Endothelial cell (in vitro differentiated cells): ENCODE measurements around the gene COX14. TPM values are rescaled to one million over a fixed set of nuclear protein-coding genes. Genes with fewer than 3 reads are reported as not detected.

ENCODE experiments used
- DNase-seq: peaks from one replicate; pipeline ENCODE4 v3.0.0; 2021; ENCODE audit warnings: low spot score
- H3K27ac Mint-ChIP-seq: one replicate; pipeline ENCODE4 v1.8.0; 2021; ENCODE audit warnings: mixed read lengths, inconsistent platforms; ENCODE audit not compliant: unreplicated experiment
- H3K27me3 Mint-ChIP-seq: one replicate; pipeline ENCODE4 v1.8.0; 2021; ENCODE audit warnings: mild to moderate bottlenecking, moderate library complexity, mixed read lengths, inconsistent platforms; ENCODE audit not compliant: unreplicated experiment
- H3K36me3 Mint-ChIP-seq: one replicate; pipeline ENCODE4 v1.8.0; 2021; ENCODE audit warnings: mild to moderate bottlenecking, low read depth, mixed read lengths, inconsistent platforms; ENCODE audit not compliant: unreplicated experiment
- H3K4me1 Mint-ChIP-seq: one replicate; pipeline ENCODE4 v1.8.0; 2021; ENCODE audit warnings: mild to moderate bottlenecking, mixed read lengths, inconsistent platforms; ENCODE audit not compliant: unreplicated experiment
- H3K4me3 Mint-ChIP-seq: one replicate; pipeline ENCODE4 v1.8.0; 2021; ENCODE audit warnings: mild to moderate bottlenecking, mixed read lengths, inconsistent platforms; ENCODE audit not compliant: unreplicated experiment
- H3K9me3 Mint-ChIP-seq: one replicate; pipeline ENCODE4 v1.8.0; 2021; ENCODE audit warnings: mixed read lengths, inconsistent platforms; ENCODE audit not compliant: unreplicated experiment
- CTCF ChIP-seq: fragments of 200-600 bp; sonication (generic); IDR thresholded peaks from one replicate; pipeline ENCODE4 v1.5.0; 2021; ENCODE audit warnings: antibody characterized with exemption; ENCODE audit not compliant: unreplicated experiment
- total RNA-seq: library from RNA; stranded (reverse); fragmentation: NEBNext Ultra II Directional; extraction: Animal tissue kit (Norgen Biotek cat#: 25700); gene quantifications from one replicate; pipeline ENCODE4 v1.2.1, GENCODE V29; 2021; ENCODE audit not compliant: unreplicated experiment

Gene COX14
- total RNA-seq, 1 donor from 2014 or later, result 36.4 TPM

GRCh38 chr12:50073712-50074111 lies 38.3 kb upstream of the COX14 start:
- Mint-ChIP-seq H3K4me3 (no peak overlapping the region), H3K27me3 (peaks cover 10% of the 10 kb centered on the region), H3K9me3 (no peaks in the 10 kb centered on the region), H3K27ac (no peak overlapping the region), H3K36me3 (no peaks in the 10 kb centered on the region), H3K4me1 (peaks cover 15% of the 10 kb centered on the region)
- no peak for DNase-seq
- TF ChIP-seq CTCF, result no peak

- Mint-ChIP-seq H3K27me3 (peaks cover 16% of the 10 kb centered on the region), H3K27ac (no peak overlapping the region), H3K4me1 (peaks cover 8% of the 10 kb centered on the region), H3K4me3 (no peak overlapping the region), H3K9me3 (no peaks in the 10 kb centered on the region), H3K36me3 (no peaks in the 10 kb centered on the region)
- DNase-seq, result peak; percentile 92
- TF ChIP-seq CTCF, result peak; percentile 67
Observed at GRCh38 chr12:50074936-50075807, 36.9 kb upstream of the COX14 start.

- H3K27ac Mint-ChIP-seq, result no peak overlapping the region
- TF ChIP-seq CTCF, result no peak
- no peak overlapping the region for H3K4me3 Mint-ChIP-seq
- H3K27me3 Mint-ChIP-seq, result peaks cover 16% of the 10 kb centered on the region
- no peak for DNase-seq
- H3K36me3 Mint-ChIP-seq, result no peaks in the 10 kb centered on the region
- H3K4me1 Mint-ChIP-seq, result peaks cover 1% of the 10 kb centered on the region
- no peaks in the 10 kb centered on the region for H3K9me3 Mint-ChIP-seq
Observed at GRCh38 chr12:50075808-50076170, 36.2 kb upstream of the COX14 start.

GRCh38 chr12:50077099-50077498 lies 34.9 kb upstream of the COX14 start:
- Mint-ChIP-seq H3K27ac (no peak overlapping the region), H3K27me3 (peaks cover 17% of the 10 kb centered on the region), H3K4me1 (no peaks in the 10 kb centered on the region), H3K4me3 (no peak overlapping the region), H3K9me3 (no peaks in the 10 kb centered on the region), H3K36me3 (no peaks in the 10 kb centered on the region)
- no peak for TF ChIP-seq CTCF
- no peak for DNase-seq

- no peaks in the 10 kb centered on the region for H3K9me3 Mint-ChIP-seq
- no peak for TF ChIP-seq CTCF
- DNase-seq, result no peak
- no peak overlapping the region for H3K27ac Mint-ChIP-seq
- peaks cover 12% of the 10 kb centered on the region for H3K27me3 Mint-ChIP-seq
- no peaks in the 10 kb centered on the region for H3K36me3 Mint-ChIP-seq
- H3K4me1 Mint-ChIP-seq, result no peaks in the 10 kb centered on the region
- H3K4me3 Mint-ChIP-seq, result no peak overlapping the region
Observed at GRCh38 chr12:50078281-50078680, 33.8 kb upstream of the COX14 start.
